Glutamatergic neuron (in vitro differentiated cells): Measurements from ENCODE around the gene SMAGP. TPM values are rescaled to one million over a fixed set of nuclear protein-coding genes. Genes with fewer than 3 reads are reported as not detected.

Source experiments
- DNase-seq: peaks from one replicate; pipeline ENCODE4 v3.0.0; 2022
- H3K27ac Mint-ChIP-seq: one replicate; pipeline ENCODE4 v1.8.0; 2020; ENCODE audit warnings: mild to moderate bottlenecking, mixed read lengths, inconsistent platforms; ENCODE audit not compliant: unreplicated experiment
- H3K27me3 Mint-ChIP-seq: one replicate; pipeline ENCODE4 v1.8.0; 2020; ENCODE audit warnings: mild to moderate bottlenecking, moderate library complexity, mixed read lengths, inconsistent platforms; ENCODE audit not compliant: unreplicated experiment
- H3K36me3 Mint-ChIP-seq: one replicate; pipeline ENCODE4 v1.8.0; 2020; ENCODE audit warnings: mild to moderate bottlenecking, mixed read lengths, inconsistent platforms; ENCODE audit not compliant: unreplicated experiment
- H3K4me1 Mint-ChIP-seq: one replicate; pipeline ENCODE4 v1.8.0; 2020; ENCODE audit warnings: mild to moderate bottlenecking, low read depth, mixed read lengths, inconsistent platforms; ENCODE audit not compliant: unreplicated experiment
- H3K4me3 Mint-ChIP-seq: one replicate; pipeline ENCODE4 v1.8.0; 2020; ENCODE audit warnings: mild to moderate bottlenecking, mixed read lengths, inconsistent platforms; ENCODE audit not compliant: unreplicated experiment
- H3K9me3 Mint-ChIP-seq: one replicate; pipeline ENCODE4 v1.8.0; 2020; ENCODE audit warnings: mild to moderate bottlenecking, moderate library complexity, mixed read lengths, inconsistent platforms; ENCODE audit not compliant: unreplicated experiment
- CTCF ChIP-seq: fragments of 200-600 bp; sonication (generic); IDR thresholded peaks from one replicate; pipeline ENCODE4 v1.5.0; 2021; ENCODE audit not compliant: partially characterized antibody, unreplicated experiment
- total RNA-seq: library from RNA; stranded (reverse); fragmentation: NEBNext Ultra II Directional; extraction: Animal tissue kit (Norgen Biotek cat#: 25700); gene quantifications from one replicate; pipeline ENCODE4 v1.2.1, GENCODE V29; 2021; ENCODE audit not compliant: unreplicated experiment

Gene SMAGP
- total RNA-seq, 1 donor from 2014 or later, result not detected

GRCh38 chr12:51238510-51239334 lies 31.5 kb downstream of the SMAGP start, which contains the start of gene DAZAP2:
DAZAP2 (plus strand) TSS chr12:51238826; CDS start chr12:51238908, 82 bp downstream.
- Mint-ChIP-seq H3K4me3 (peak within 1 kb of the TSS; percentile 96), H3K36me3 (no peaks in the 10 kb centered on the region), H3K4me1 (peaks cover 3% of the 10 kb centered on the region), H3K9me3 (peaks cover 11% of the 10 kb centered on the region), H3K27ac (peak within 1 kb of the TSS; percentile 98), H3K27me3 (peaks cover 2% of the 10 kb centered on the region)
- TF ChIP-seq CTCF, result peak; percentile 17
- peak; percentile 97 for DNase-seq

- Mint-ChIP-seq H3K36me3 (no peaks in the 10 kb centered on the region), H3K27me3 (peaks cover 2% of the 10 kb centered on the region), H3K4me1 (peaks cover 3% of the 10 kb centered on the region), H3K27ac (peak overlapping the region; percentile 98), H3K9me3 (peaks cover 11% of the 10 kb centered on the region), H3K4me3 (peak overlapping the region; percentile 96)
- DNase-seq, result no peak
- TF ChIP-seq CTCF, result no peak
Measured at GRCh38 chr12:51238037-51238509, 32.1 kb downstream of the SMAGP start.

GRCh38 chr12:51234530-51234929 lies 35.7 kb downstream of the SMAGP start:
- Mint-ChIP-seq H3K36me3 (no peaks in the 10 kb centered on the region), H3K4me1 (no peaks in the 10 kb centered on the region), H3K9me3 (peaks cover 11% of the 10 kb centered on the region), H3K4me3 (no peak overlapping the region), H3K27ac (no peak overlapping the region), H3K27me3 (peaks cover under 1% of the 10 kb centered on the region)
- no peak for DNase-seq
- TF ChIP-seq CTCF, result no peak

GRCh38 chr12:51232642-51233041 lies 37.6 kb downstream of the SMAGP start:
- H3K4me3 Mint-ChIP-seq, result no peak overlapping the region
- no peaks in the 10 kb centered on the region for H3K36me3 Mint-ChIP-seq
- no peaks in the 10 kb centered on the region for H3K4me1 Mint-ChIP-seq
- no peaks in the 10 kb centered on the region for H3K9me3 Mint-ChIP-seq
- DNase-seq, result no peak
- no peak for TF ChIP-seq CTCF
- H3K27ac Mint-ChIP-seq, result no peak overlapping the region
- H3K27me3 Mint-ChIP-seq, result no peaks in the 10 kb centered on the region
